HG03521 (cell line): ENCODE measurements around the gene ANKRD65.
"Not testable (repeated sequence)": the region's sequence is repeated elsewhere in the genome, so short reads cannot be mapped to it uniquely, and the experiment has no call there.

Experiments
- ATAC-seq: cut with Tn5 transposase; IDR thresholded peaks from one replicate; pipeline ENCODE4 v1.9.1; 2021; ENCODE audit warnings: mild to moderate bottlenecking, moderate library complexity; ENCODE audit not compliant: unreplicated experiment

Gene ANKRD65

DNA sequence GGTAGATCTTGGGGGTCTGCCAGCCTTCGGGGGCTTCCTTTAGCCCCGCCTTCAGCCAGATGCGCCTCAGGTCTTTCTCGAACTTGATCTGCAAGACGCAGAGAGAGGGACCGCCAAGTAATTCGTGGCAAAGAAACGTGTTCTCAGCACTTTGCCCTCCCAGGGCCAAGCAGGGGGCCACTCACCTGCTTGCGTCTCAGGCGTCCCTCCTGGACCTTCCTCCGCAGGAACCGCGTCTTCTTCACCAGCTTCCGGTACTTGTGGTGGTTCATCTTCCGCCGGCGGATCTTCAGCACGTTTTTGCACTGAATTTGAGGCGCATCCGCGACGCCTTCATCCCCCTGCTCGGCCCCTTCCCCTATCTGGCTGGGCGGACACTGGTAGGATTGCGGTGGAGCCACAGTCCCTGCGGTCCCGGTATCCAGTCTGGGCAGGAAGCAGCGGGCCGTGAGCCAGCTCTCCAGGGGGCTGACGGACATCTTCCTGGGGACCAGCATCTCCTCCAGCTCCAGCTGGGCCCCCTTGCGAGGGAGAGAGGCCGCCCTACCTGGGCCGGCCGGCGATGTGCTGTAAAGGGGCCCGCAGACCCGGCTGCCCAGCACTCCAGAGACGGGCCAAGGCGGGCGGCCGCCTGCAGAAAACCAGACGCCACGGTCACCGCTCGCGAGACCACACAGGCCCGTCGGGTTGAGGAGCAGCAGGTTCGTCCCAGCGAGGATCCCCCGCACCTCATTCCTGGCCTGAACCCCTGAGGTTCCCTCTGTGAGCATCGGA is 47.1 kb downstream of the ANKRD65 start:
- no peak for ATAC-seq

DNA sequence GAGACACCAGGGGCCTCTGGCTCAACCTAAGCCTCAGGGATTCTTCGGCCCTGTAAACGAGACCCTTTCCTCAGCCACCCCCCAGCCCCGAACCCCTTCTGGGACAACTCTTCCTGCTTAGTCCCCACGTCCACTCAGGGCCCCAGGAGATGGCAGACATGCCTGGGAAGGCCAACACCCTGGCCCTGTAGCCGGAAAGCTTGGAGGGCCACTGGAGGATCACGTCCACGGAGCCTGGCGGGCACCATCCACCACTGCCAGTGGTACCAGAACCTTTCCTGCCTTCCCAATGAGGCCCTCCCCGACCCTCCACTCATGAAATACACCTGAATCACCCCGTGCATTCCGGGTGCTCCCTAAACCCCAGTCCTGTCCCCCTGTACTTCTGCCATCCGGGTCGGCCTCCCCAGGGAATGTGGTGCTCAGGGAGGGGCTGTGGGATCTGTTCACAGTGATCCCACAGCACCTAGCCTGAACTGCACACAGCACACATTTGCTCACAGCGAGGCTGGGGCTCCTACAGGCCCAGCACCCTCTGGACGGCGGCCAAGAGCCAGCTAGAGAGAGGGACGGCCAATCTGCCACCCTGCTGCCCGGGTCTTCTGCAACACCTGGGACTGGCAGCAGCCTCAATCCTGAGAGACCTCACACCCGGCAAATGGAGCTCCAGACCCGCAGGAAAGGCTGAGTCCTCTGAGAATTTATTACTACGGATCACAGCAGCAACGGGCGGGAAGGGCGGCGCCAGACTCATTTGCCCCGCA is 47.8 kb downstream of the ANKRD65 start:
- ATAC-seq = no peak

DNA sequence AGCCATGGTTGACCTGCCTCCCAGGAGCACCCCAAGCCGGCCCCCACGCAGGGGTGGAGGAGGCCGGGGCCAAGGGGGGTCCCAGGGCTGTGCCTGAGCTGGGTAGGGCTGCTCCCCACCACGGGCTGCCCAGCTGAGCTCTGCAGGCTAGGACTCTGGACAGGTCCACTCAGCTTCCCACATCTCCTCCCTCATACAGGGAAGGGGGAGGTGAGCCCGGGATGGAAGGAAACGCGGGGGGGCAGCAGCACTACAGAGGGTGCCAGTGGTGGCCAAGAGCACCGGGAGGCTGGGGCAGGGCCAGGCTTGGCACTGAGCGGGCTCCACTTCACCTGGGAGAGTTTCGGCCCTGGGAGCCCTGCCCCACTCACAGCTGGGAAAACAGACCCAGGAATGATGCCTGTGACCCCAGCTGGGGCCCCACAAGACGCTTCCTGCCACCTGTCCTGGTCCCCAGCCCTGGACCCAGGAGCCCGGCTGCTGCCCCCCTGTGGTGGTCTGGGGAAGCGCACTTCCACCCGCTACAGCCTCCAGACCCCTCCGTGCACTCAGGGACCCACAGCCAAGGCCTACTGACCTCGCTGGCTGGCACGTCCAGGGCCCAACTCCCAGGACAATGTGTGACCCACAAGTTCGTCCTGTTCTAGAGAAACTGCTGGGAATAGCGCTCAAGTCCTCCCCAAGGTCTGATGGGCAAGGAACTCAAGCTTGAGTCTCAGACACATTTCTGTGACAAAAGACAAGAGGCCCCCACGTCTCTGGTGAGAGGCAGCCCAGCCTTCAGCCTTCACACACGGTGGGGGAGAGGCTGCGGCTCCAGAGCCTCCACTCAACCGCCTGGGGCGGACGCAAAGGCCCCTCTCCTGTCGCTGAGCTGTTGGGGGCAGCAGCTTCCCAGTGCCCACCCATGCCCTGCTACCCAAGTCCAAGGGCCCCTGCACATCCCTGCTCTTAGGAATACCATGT is 49.0 kb downstream of the ANKRD65 start:
- no peak for ATAC-seq

DNA sequence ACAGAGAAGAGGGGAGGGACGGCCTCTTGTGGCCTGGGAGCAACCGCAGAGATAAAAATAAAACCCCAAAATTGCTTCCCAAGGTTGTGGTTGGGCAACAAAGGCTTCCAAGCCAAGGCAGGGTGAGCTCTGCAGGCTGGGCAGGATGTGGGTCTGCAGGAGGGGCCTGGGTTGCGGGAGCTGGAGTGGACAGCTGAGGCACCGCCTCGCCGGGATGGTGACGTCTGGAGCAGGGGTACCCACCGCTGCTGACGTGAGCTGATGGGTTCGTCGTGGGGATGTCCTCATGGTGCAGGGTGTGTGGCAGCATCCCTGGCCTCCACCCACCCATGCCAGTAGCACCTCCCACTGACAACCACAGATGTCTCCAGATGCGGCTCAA is 49.7 kb downstream of the ANKRD65 start:
- ATAC-seq = no peak

DNA sequence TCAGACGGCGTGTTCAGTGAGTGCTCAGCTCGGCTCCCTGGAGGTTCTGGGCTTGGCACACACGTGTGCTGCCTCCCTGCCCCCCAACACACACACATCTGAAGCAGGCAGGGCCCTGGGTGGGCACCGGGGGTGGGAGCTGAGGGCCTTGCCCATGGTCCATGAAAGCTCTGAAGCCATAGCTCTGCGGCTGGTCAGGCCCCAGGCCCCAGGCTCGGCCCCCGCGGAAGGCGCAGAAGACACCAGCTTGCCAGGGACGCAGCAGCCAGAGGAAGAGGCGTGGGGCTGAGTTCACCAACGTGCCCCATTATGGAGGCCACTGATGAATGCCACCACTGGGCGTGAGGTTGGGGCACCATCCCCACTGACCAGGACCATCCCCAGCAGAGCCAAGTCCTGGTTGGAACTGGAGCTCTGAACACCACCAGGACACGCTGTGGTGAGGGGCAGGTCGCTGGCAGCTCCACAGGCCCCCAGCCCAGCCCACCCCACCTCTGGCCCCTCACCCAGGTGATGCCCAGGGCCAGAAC is 50.2 kb downstream of the ANKRD65 start:
- ATAC-seq = no peak

DNA sequence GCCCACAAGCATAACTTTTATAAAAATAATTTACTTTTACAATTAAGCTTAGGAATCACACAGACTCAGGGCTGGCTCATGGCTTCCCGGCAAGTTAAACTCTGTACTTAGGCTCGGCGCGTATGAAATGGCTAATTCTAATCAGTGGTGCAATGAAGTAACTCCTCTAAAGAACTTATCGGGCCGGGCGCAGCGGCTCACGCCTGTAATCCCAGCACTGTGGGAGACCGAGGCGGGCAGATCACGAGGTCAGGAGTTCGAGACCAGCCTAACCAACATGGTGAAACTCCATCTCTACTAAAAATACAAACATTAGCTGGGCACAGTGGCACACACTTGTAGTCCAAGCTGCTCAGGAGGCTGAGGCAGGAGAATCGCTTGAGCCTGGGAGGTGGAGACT is 51.0 kb downstream of the ANKRD65 start:
- ATAC-seq = not testable (repeated sequence)
